HG03469 (cell line): ENCODE measurements around the gene ANKS6.

Experiments used
- ATAC-seq: cut with Tn5 transposase; IDR thresholded peaks from one replicate; pipeline ENCODE4 v1.9.1; 2021; ENCODE audit warnings: mild to moderate bottlenecking, moderate library complexity, moderate number of reproducible peaks; ENCODE audit not compliant: unreplicated experiment

The ANKS6 gene

DNA sequence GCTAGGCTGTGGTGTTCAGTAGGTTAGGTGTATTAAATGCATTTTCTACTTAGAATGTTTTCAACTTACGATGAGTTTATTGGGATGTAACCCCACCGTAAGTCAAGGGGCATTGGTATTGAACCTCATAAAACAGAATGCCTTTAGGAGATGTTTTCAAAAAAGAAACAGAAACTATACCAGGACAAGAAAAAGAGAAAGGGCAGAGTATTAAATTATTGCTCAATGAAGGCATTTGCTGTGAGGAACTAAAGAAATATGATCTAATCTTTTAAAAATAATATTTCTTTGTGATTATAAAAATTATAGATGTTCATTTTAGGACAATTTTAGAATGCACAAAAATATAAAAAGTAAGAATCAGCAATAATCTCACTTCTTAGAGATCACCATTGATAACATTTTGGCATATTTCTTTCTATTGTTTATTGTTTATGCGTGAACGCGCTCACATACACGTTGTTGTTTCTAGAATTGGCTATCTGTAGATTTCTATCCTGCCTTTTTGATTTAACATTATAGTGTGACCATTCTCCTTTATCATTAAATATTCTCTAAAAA is 19.1 kb upstream of the ANKS6 start:
- no peak for ATAC-seq

DNA sequence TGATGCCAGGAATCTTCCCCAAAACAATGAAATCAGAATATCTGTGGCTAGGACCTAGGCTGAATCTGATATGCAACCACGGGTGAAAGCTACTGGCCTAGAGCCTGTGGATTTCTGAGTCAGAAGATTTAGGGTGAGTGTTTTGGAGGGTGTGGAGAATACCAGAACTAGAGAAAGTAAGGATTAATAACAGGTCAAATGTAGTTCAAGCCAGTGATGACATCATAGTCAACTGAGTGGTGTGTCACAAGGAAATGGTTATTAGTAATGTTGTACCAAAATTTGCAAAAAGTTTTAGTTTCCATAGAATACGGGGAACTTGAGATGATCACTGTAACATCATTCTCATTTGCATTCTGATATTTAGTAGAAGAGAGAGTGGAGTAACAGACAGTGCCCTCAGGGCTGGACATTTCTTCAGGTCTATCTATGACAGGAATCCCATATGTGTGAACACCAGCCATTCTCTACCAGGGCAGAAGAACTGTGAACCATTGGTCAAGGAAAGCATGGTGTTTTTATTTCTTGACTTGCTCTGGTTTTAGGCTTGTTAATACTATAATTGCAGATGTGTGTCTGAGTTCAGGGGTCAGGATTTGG is 14.8 kb upstream of the ANKS6 start:
- ATAC-seq: no peak

DNA sequence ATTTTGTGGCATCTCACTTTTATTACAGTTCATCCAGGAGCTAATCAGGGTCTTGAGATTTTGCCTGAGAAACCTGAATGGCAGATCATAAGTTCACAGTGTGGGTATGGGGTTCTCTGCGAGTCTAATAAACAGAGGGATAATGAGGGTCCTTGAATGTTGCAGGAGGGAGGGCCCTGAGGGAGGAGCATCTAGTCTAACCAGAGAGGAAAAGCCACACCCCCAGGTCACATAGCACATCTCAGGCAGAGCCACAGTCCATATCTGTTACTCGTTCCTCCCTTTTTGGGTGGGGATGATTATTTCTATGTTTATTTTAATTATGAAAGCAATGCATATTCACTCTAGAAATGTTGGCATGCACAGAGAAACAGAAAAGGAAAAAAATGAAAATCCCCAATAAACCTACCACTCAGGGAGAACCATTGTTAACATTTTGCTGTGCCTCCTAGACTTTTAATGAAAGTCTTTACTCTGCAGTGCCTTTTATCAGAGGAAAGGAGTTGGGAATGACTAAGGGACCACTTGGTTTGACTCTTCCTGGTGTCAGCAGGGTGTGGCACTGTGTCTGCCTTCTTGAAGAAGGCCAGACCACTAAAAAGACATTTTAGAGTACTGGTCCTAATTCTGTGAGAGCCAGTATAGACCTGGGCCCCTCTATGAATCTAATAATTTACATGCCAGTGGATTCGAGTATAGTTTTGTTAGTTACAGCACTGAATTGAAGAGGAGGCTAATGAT is 13.9 kb upstream of the ANKS6 start:
- no peak for ATAC-seq

DNA sequence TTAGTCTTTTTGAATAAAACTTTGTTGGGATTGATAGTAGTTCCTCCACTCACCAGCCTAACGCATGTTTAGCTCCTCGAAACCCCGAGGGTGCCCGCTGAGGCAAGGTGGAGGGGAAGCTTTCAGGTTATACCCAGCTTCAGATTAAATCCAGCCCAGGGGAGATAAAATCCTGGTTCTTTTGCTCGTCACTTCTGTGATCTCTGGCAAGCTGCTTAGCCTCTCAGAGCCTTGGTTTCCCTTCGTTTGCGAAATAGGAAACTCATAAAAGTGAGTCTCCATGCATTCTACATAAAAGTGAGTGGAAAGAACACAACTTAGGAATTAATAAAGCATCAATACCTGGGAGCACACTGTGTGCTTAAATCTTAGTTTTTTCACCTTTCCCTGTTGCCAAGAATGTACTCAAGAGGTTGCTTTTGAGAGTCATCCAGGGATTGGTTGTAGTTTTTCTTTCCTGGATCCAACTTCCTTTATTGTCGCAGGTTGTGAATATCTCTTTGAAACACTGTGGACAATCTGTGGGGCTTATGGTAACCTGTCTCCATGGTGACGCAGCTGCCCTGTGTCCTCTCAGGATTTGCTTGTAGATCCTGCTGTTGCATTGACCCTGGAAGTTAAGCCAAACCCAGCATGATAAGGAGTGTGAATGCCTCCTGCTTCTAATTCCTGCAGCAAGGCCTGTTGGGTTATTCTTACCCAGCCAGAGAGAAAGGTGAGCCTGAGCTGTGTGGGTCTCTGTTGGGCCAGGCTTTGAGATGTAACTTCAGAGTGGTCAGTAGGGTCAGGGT is 13.2 kb upstream of the ANKS6 start:
- ATAC-seq: no peak

DNA sequence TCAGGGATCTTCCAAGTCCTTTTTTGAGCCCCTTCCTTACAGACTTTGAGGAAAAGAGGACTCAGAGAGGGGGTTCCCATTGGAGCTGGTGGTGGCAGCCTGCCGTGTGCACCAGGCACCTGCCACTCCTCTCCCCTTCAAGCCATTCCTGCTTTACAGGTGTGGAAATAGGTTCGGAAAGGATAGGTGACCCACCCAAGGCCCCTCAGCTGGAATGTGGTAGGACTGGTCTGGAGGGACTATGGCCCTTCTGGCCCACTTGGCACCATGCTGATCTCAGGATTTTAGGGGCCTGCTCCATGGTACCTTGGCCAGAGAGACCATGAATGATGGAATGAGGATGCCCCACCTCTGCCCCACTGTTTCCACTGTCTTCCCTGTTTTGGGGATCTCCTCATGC is 12.5 kb upstream of the ANKS6 start:
- no peak for ATAC-seq

DNA sequence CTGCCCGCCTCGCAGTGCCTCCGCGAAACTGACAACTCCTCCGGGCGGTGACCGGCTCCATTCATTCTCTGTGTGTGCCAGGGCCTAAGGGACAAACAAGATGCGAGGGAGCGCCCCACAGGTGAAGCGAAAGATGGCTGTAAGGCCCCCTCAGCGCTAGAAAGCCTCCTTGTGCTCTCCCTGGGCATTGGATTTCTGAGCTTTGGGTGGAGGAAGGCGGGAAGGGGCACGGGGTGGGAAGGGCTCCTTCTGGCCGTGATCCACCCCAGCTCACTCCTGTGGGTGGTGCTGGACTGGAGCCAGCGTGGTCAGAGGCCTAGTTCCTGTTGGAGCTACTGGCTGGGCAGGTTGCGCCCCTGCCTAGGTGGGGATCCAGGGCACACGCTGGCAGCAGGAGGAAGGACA is 12.1 kb upstream of the ANKS6 start:
- no peak for ATAC-seq

DNA sequence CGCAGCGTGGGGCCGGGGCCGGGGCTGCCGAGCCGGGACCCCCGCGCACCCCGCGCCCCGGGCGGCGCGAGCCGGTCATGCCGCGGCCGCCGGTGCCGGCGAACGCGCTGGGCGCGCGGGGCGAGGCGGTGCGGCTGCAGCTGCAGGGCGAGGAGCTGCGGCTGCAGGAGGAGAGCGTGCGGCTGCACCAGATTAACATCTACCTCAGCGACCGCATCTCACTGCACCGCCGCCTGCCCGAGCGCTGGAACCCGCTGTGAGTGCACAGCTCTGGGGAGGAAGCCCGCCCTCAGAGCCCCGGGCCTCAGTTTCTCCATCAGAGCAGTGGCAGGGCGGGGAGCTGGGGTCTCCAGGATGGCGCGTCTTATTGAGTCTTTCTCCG is 11.4 kb upstream of the ANKS6 start:
- ATAC-seq: no peak

- ATAC-seq: no peak
Measured at GRCh38 chr9:98807070-98807813, 10.9 kb upstream of the ANKS6 start, which contains the start of gene GALNT12. Gene GALNT12, plus strand, starts transcription at chr9:98807670. Its CDS starts 29 bp downstream, at chr9:98807699.

DNA sequence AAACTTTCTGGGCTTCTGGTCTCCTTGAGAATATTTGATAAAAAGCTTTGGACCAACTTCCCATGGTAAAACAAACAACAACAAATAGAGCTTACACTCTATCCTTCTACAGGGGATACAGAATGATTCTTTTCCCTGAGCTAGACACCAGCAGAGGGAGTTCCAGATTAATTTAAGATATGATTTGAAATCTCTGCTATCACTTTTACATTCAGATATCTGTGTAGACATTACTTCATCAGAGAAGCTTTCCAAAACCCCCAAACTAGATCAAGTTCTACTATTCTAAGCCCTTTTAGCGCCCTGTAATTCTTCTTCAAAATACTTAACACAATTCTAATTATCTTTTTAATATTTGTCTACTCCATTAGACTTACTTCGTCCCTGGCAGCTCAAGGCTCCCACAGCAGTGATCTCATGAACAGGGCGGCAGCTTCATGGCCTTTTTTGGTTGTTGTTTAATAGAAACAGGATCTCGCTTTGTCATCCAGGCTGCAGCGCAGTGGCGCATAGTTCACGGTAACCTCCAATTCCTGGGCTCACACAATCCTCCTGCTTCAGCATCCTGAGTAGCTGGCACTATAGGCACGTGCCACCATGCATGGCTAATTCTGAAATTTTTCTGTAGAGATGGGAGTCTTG is 10.2 kb upstream of the ANKS6 start:
- no peak for ATAC-seq

DNA sequence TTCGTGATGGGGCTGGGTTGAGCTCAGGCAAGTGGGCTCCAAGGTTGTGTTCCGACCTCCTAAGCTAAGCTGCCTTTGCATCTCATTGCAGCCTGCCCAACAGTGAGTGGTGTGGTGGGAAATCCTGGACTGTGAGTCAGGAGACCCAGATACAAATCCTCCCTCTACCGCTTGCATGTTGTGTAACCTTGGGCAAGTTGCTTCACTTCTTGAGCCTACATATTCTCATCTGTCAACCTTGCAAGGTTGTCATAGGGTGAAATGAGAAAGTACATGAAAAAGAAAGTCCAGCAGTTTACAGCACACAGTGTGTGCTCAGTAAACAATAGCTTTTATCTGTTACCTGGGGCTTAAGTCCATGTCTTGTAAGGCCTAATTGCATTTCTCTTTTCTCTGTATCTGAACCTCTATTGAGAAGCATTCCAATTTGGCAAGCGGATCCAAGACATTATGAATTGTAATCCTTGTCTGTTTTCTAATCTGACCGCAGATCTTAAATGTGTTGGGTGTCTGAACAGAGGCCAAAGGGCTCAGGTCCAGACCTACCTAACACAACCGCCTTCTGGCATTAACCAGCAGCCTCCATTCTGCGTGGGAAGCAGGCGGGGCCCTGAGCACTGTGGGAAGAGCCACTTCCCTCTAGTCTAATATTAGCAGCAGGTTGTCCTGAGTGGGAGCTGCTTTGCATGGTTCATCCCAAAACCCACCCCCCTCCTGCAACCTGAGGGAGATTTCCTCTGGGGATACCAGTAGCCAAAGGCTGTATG is 9.3 kb upstream of the ANKS6 start:
- ATAC-seq: no peak

- ATAC-seq: no peak
Measured at GRCh38 chr9:98804083-98804482, 7.7 kb upstream of the ANKS6 start.

GRCh38 chr9:98801969-98802371 is 5.6 kb upstream of the ANKS6 start:
- ATAC-seq: no peak

DNA sequence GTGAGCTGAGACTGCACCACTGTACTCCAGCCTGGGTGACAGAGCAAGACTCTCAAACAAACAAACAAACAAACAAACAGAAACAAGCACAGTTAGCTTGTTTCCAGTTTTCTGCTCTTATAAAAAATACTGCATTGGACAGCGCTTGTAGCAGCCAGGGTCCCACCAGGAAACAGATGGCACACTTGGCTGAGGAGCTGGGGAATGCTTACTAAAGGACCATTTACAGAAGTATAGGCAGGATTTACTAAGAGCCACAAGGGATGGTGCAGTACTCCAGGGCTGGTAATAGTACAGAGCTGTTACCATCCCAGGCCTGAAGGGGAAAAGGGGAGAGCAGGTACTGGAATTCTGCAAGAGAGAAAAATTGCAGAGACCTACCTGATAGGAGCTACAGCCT is 5.2 kb upstream of the ANKS6 start:
- ATAC-seq: no peak

DNA sequence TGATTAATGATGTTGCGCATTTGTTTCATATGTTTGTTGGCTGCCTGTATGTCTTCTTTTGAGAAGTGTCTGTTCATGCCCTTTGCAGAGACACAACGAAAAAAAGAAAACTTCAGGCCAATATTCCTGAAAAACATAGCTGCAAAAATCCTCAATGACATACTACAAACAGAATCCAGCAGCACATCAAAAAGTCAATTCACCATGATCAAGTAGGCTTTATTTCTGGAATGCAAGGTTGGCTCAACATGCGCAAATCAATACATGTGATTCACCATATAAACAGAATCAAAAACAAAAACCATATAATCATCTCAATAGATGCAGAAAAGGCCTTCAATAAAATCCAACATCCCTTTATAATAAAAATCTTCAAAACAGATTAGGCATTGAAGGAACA is 1.9 kb upstream of the ANKS6 start:
- no peak for ATAC-seq

DNA sequence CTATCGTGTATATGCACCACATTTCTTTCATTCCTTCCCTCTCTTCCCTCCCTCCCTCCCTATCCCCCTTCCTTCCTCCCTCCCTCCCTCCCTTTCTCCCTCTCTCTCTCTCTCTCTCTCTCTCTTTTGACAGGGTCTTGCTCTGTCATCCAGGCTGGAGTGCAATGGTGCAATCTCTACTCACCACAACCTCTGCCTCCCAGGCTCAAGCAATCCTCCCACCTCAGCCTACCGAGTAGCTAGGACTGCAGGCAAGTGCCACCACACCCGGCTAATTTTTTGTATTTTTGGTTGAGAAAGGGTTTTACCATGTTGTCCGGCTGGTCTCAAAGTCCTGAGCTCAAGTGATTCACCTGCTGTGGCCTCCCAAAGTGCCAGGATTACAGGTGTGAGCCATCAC is 1.1 kb upstream of the ANKS6 start:
- no peak for ATAC-seq

DNA sequence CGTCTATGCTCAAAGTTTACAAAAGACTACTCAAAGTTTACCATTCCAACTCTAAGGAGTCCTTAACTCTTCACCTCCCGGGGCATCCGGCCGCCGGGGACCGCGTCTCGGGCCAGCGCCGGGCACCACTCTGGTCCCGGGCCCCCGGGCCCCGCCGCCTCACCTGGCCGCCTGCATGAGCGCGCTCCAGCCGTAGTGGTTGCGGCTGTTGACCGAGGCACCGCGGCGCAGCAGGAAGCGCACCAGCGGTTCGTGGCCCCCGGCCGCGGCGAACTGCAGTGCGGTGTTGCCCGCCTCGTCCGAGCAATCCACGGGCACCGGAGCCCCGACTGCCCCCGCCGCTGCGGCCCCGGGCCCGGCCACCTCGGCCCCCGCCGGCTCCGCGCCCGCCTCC is 388 bp downstream of the ANKS6 start:
- ATAC-seq: peak; percentile 17

DNA sequence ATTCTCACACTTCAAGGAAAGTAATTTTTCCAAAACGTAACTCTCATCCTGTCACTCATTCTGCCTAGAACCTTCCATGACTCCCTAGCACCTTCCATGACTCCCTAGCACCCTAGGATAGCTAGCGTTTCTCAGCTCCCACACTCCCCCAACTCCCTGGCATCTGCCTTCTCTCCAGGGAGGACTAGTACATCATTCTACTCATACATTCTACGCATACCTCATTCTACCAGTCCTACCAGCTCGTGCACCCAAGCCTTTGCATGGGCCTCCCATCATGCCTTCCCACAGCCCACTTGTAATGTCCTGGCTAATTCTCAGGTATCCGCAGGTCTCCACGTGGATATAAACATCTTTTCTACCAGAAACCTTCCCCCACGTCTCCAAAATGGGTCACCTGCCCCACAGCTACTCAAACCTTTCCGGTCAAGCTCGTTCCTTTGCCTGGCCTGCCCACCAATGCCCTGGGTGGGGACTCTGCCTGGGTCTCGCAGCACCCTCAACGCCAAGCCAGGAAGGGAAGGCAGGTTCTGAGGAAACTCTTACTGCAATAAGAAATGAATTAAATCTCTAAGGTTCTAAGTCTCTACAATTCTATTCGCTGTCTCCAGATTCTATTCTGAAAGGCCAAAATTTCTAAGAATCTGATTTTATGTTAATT is 930 bp downstream of the ANKS6 start:
- ATAC-seq: no peak

GRCh38 chr9:98794802-98795201 is 1.6 kb downstream of the ANKS6 start:
- no peak for ATAC-seq

- no peak for ATAC-seq
Measured at GRCh38 chr9:98793031-98793430, 3.3 kb downstream of the ANKS6 start.
